ENCODE measurements around the gene NR2F1-AS1.
"Not testable (repeated sequence)": the region's sequence is repeated elsewhere in the genome, so short reads cannot be mapped to it uniquely, and the experiment has no call there.

The NR2F1-AS1 gene

GRCh38 chr5:93456796-93457195, 124.2 kb downstream of the NR2F1-AS1 start:
- not testable (repeated sequence) for H3K4ac ChIP-seq (ENCODE audit: low read depth, low read length); H4K91ac ChIP-seq (ENCODE audit: low read depth, low read length); H4K8ac ChIP-seq (ENCODE audit: low read depth, low read length); H2BK5ac ChIP-seq (ENCODE audit: low read depth, low read length, poor library complexity); H3K36me3 ChIP-seq (ENCODE audit: control insufficient read depth in 1 of 2, insufficient read depth in 2 of 2, low read length in 2 of 2); H3K23ac ChIP-seq (ENCODE audit: low read length); H3K4me1 ChIP-seq (ENCODE audit: control insufficient read depth in 1 of 2, insufficient read depth in 2 of 2, low read length in 2 of 2); H4K12ac ChIP-seq (ENCODE audit: low read depth, low read length); H3K79me1 ChIP-seq (ENCODE audit: low read length); H2BK120ac ChIP-seq (ENCODE audit: insufficient read depth, low read length, poor library complexity); H3K14ac ChIP-seq (ENCODE audit: low read length); H2BK12ac ChIP-seq (ENCODE audit: low read length); H3K9ac ChIP-seq (ENCODE audit: low read length); H3K27ac ChIP-seq (ENCODE audit: low read depth, low read length); H3K27me3 ChIP-seq (ENCODE audit: insufficient read depth, low read length); H3K9me3 ChIP-seq (ENCODE audit: insufficient read depth, low read depth, low read length); H2AFZ ChIP-seq (ENCODE audit: insufficient read depth, low read length, poor library complexity); H3K79me2 ChIP-seq (ENCODE audit: control insufficient read depth, insufficient read depth, low read length, poor library complexity); H2AK5ac ChIP-seq (ENCODE audit: low read length); H3K4me2 ChIP-seq (ENCODE audit: low read length); H3K4me3 ChIP-seq (ENCODE audit: low read depth, low read length); H3K18ac ChIP-seq (ENCODE audit: low read length)
- peak; percentile 25 to 53 for DNase-seq
- no CpG with 5 or more reads among the region's 8 CpGs for WGBS (ENCODE audit: extremely low coverage, insufficient coverage, insufficient read length)

GRCh38 chr5:93454896-93455295, 126.1 kb downstream of the NR2F1-AS1 start:
- Histone ChIP-seq H2AFZ (ENCODE audit: insufficient read depth, low read length, poor library complexity) (no peak overlapping the region), H2BK12ac (ENCODE audit: low read length) (no peak overlapping the region), H3K79me1 (ENCODE audit: low read length) (no peaks in the 10 kb centered on the region), H3K4ac (ENCODE audit: low read depth, low read length) (no peak overlapping the region), H3K4me3 (ENCODE audit: low read depth, low read length) (no peak overlapping the region), H2BK120ac (ENCODE audit: insufficient read depth, low read length, poor library complexity) (no peak overlapping the region), H3K14ac (ENCODE audit: low read length) (no peak overlapping the region), H3K23ac (ENCODE audit: low read length) (no peak overlapping the region), H3K36me3 (ENCODE audit: control insufficient read depth in 1 of 2, insufficient read depth in 2 of 2, low read length in 2 of 2) (no peaks in the 10 kb centered on the region), H3K27ac (ENCODE audit: low read depth, low read length) (no peak overlapping the region), H3K4me1 (ENCODE audit: control insufficient read depth in 1 of 2, insufficient read depth in 2 of 2, low read length in 2 of 2) (no peaks in the 10 kb centered on the region), H3K79me2 (ENCODE audit: control insufficient read depth, insufficient read depth, low read length, poor library complexity) (no peaks in the 10 kb centered on the region), H3K18ac (ENCODE audit: low read length) (no peak overlapping the region), H2AK5ac (ENCODE audit: low read length) (no peak overlapping the region), H3K27me3 (ENCODE audit: insufficient read depth, low read length) (no peaks in the 10 kb centered on the region), H3K9ac (ENCODE audit: low read length) (no peak overlapping the region), H3K4me2 (ENCODE audit: low read length) (no peak overlapping the region), H3K9me3 (ENCODE audit: insufficient read depth, low read depth, low read length) (no peaks in the 10 kb centered on the region), H4K8ac (ENCODE audit: low read depth, low read length) (no peak overlapping the region), H4K12ac (ENCODE audit: low read depth, low read length) (no peak overlapping the region), H4K91ac (ENCODE audit: low read depth, low read length) (no peak overlapping the region), H2BK5ac (ENCODE audit: low read depth, low read length, poor library complexity) (no peak overlapping the region)
- no CpG with 5 or more reads among the region's 1 CpG for WGBS (ENCODE audit: extremely low coverage, insufficient coverage, insufficient read length)
- no peak for DNase-seq

GRCh38 chr5:93452255-93452654, 128.8 kb downstream of the NR2F1-AS1 start:
- H3K14ac ChIP-seq (ENCODE audit: low read length), result no peak overlapping the region
- H4K8ac ChIP-seq (ENCODE audit: low read depth, low read length), result no peak overlapping the region
- no peaks in the 10 kb centered on the region for H3K79me2 ChIP-seq (ENCODE audit: control insufficient read depth, insufficient read depth, low read length, poor library complexity)
- H2BK12ac ChIP-seq (ENCODE audit: low read length), result no peak overlapping the region
- H3K27ac ChIP-seq (ENCODE audit: low read depth, low read length), result no peak overlapping the region
- H3K4me3 ChIP-seq (ENCODE audit: low read depth, low read length), result no peak overlapping the region
- no peaks in the 10 kb centered on the region for H3K79me1 ChIP-seq (ENCODE audit: low read length)
- no peak overlapping the region for H3K4me2 ChIP-seq (ENCODE audit: low read length)
- no peak overlapping the region for H3K9ac ChIP-seq (ENCODE audit: low read length)
- H3K23ac ChIP-seq (ENCODE audit: low read length), result no peak overlapping the region
- H3K4ac ChIP-seq (ENCODE audit: low read depth, low read length), result no peak overlapping the region
- H3K4me1 ChIP-seq (ENCODE audit: control insufficient read depth in 1 of 2, insufficient read depth in 2 of 2, low read length in 2 of 2), result no peaks in the 10 kb centered on the region
- no peaks in the 10 kb centered on the region for H3K36me3 ChIP-seq (ENCODE audit: control insufficient read depth in 1 of 2, insufficient read depth in 2 of 2, low read length in 2 of 2)
- DNase-seq, result no peak
- H2AFZ ChIP-seq (ENCODE audit: insufficient read depth, low read length, poor library complexity), result no peak overlapping the region
- no peaks in the 10 kb centered on the region for H3K27me3 ChIP-seq (ENCODE audit: insufficient read depth, low read length)
- no peak overlapping the region for H2BK5ac ChIP-seq (ENCODE audit: low read depth, low read length, poor library complexity)
- H2AK5ac ChIP-seq (ENCODE audit: low read length), result no peak overlapping the region
- no peak overlapping the region for H2BK120ac ChIP-seq (ENCODE audit: insufficient read depth, low read length, poor library complexity)
- H3K18ac ChIP-seq (ENCODE audit: low read length), result no peak overlapping the region
- H4K12ac ChIP-seq (ENCODE audit: low read depth, low read length), result no peak overlapping the region
- no peaks in the 10 kb centered on the region for H3K9me3 ChIP-seq (ENCODE audit: insufficient read depth, low read depth, low read length)
- no peak overlapping the region for H4K91ac ChIP-seq (ENCODE audit: low read depth, low read length)

- Histone ChIP-seq H3K9ac (ENCODE audit: low read length) (no peak overlapping the region), H3K23ac (ENCODE audit: low read length) (no peak overlapping the region), H3K14ac (ENCODE audit: low read length) (no peak overlapping the region), H3K27ac (ENCODE audit: low read depth, low read length) (no peak overlapping the region), H4K91ac (ENCODE audit: low read depth, low read length) (no peak overlapping the region), H2BK12ac (ENCODE audit: low read length) (no peak overlapping the region), H3K18ac (ENCODE audit: low read length) (no peak overlapping the region), H2BK120ac (ENCODE audit: insufficient read depth, low read length, poor library complexity) (no peak overlapping the region), H4K8ac (ENCODE audit: low read depth, low read length) (no peak overlapping the region), H3K36me3 (ENCODE audit: control insufficient read depth in 1 of 2, insufficient read depth in 2 of 2, low read length in 2 of 2) (no peaks in the 10 kb centered on the region), H2AFZ (ENCODE audit: insufficient read depth, low read length, poor library complexity) (no peak overlapping the region), H3K79me1 (ENCODE audit: low read length) (no peaks in the 10 kb centered on the region), H3K4me3 (ENCODE audit: low read depth, low read length) (no peak overlapping the region), H3K9me3 (ENCODE audit: insufficient read depth, low read depth, low read length) (peaks cover 3% of the 10 kb centered on the region), H2AK5ac (ENCODE audit: low read length) (no peak overlapping the region), H3K4me1 (ENCODE audit: control insufficient read depth in 1 of 2, insufficient read depth in 2 of 2, low read length in 2 of 2) (no peaks in the 10 kb centered on the region), H3K27me3 (ENCODE audit: insufficient read depth, low read length) (no peaks in the 10 kb centered on the region), H2BK5ac (ENCODE audit: low read depth, low read length, poor library complexity) (no peak overlapping the region), H3K4me2 (ENCODE audit: low read length) (no peak overlapping the region), H3K79me2 (ENCODE audit: control insufficient read depth, insufficient read depth, low read length, poor library complexity) (no peaks in the 10 kb centered on the region), H4K12ac (ENCODE audit: low read depth, low read length) (no peak overlapping the region), H3K4ac (ENCODE audit: low read depth, low read length) (no peak overlapping the region)
- no CpG with 5 or more reads among the region's 2 CpGs for WGBS (ENCODE audit: extremely low coverage, insufficient coverage, insufficient read length)
- DNase-seq, result no peak
Observed at GRCh38 chr5:93438124-93438523, 142.9 kb downstream of the NR2F1-AS1 start.

- DNase-seq, result no peak
- Histone ChIP-seq H3K14ac (ENCODE audit: low read length) (no peak overlapping the region), H2AFZ (ENCODE audit: insufficient read depth, low read length, poor library complexity) (no peak overlapping the region), H3K4ac (ENCODE audit: low read depth, low read length) (no peak overlapping the region), H3K4me3 (ENCODE audit: low read depth, low read length) (no peak overlapping the region), H3K4me1 (ENCODE audit: control insufficient read depth in 1 of 2, insufficient read depth in 2 of 2, low read length in 2 of 2) (no peaks in the 10 kb centered on the region), H3K36me3 (ENCODE audit: control insufficient read depth in 1 of 2, insufficient read depth in 2 of 2, low read length in 2 of 2) (no peaks in the 10 kb centered on the region), H3K9ac (ENCODE audit: low read length) (no peak overlapping the region), H3K4me2 (ENCODE audit: low read length) (no peak overlapping the region), H2BK120ac (ENCODE audit: insufficient read depth, low read length, poor library complexity) (no peak overlapping the region), H3K27me3 (ENCODE audit: insufficient read depth, low read length) (no peaks in the 10 kb centered on the region), H2AK5ac (ENCODE audit: low read length) (no peak overlapping the region), H2BK12ac (ENCODE audit: low read length) (no peak overlapping the region), H3K18ac (ENCODE audit: low read length) (no peak overlapping the region), H3K27ac (ENCODE audit: low read depth, low read length) (no peak overlapping the region), H3K79me1 (ENCODE audit: low read length) (no peaks in the 10 kb centered on the region), H3K9me3 (ENCODE audit: insufficient read depth, low read depth, low read length) (no peaks in the 10 kb centered on the region), H4K12ac (ENCODE audit: low read depth, low read length) (no peak overlapping the region), H3K79me2 (ENCODE audit: control insufficient read depth, insufficient read depth, low read length, poor library complexity) (no peaks in the 10 kb centered on the region), H4K8ac (ENCODE audit: low read depth, low read length) (no peak overlapping the region), H3K23ac (ENCODE audit: low read length) (no peak overlapping the region), H4K91ac (ENCODE audit: low read depth, low read length) (no peak overlapping the region), H2BK5ac (ENCODE audit: low read depth, low read length, poor library complexity) (no peak overlapping the region)
Observed at GRCh38 chr5:93436083-93436482, 144.9 kb downstream of the NR2F1-AS1 start.
